Left lung (tissue), 10 donors: ENCODE data around the gene DUSP7. TPM values are rescaled to one million over a fixed set of nuclear protein-coding genes. Genes with fewer than 3 reads are reported as not detected.

Experiments used
- ATAC-seq: fragments of 200-7000 bp; cut with Tn5 transposase; one replicate; pipeline ENCODE4 v1.9.1; 2020; ENCODE audit warnings: moderate library complexity
- DNase-seq, 4 donors: peaks; one replicate each; pipeline ENCODE4 v3.0.0-alpha.2; 2013 to 2020
- H3K27ac ChIP-seq, 2 donors: fragments of 200-600 bp; sonication (generic) in 1 of 2; one replicate each; pipeline versions ENCODE4 v1.5.0 to v1.8.0; 2020 to 2021
- H3K27me3 ChIP-seq, 2 donors: fragments of 200-600 bp; sonication (generic) in 1 of 2; one replicate each; pipeline versions ENCODE4 v1.5.0 to v1.8.0; 2020 to 2021
- H3K36me3 ChIP-seq, 2 donors: fragments of 200-600 bp; sonication (generic) in 1 of 2; one replicate each; pipeline versions ENCODE4 v1.5.0 to v1.8.0; 2020 to 2021
- H3K4me1 ChIP-seq, 2 donors: fragments of 200-600 bp; one replicate each; pipeline ENCODE4 v1.8.0; 2021
- H3K4me3 ChIP-seq, 2 donors: fragments of 200-600 bp; sonication (generic) in 1 of 2; one replicate each; pipeline versions ENCODE4 v1.5.0 to v1.8.0; 2020 to 2021; ENCODE audit warnings: mild to moderate bottlenecking in 1 of 2
- H3K9me3 ChIP-seq, 2 donors: fragments of 200-600 bp; sonication (generic) in 1 of 2; one replicate each; pipeline versions ENCODE4 v1.5.0 to v1.8.0; 2020 to 2021
- intact Hi-C, 2 donors: fragments of 100-400 bp; cut with DNase I; formaldehyde crosslinking; loops; one replicate each; pipeline versions ENCODE4 v1.11.2 to v1.14.2; 2022
- polyA plus RNA-seq, 6 donors: library from polyadenylated mRNA; unstranded; fragments of 120-200 nt; gene quantifications; one replicate each; pipeline ENCODE4 v1.2.1, GENCODE V29; 2013; ENCODE audit not compliant: insufficient read length in 6 of 6
- total RNA-seq, 2 donors: library from RNA; stranded (reverse); fragmentation: NEBNext Ultra II Directional; extraction: Animal tissue kit (Norgen Biotek cat#: 25700); gene quantifications; one replicate each; pipeline ENCODE4 v1.2.1, GENCODE V29; 2021
- TF ChIP-seq, protein P1 (sequence below), 2 donors: fragments of 200-600 bp; sonication (generic) in 1 of 2; IDR thresholded peaks; one replicate each; pipeline versions ENCODE4 v1.5.0 to v1.8.0; 2021; ENCODE audit warnings: antibody characterized with exemption in 2 of 2
- donor health status: DM: no; HTN: yes; CAD: no.
- donor health status: DM: no; HTN: no; CAD: no.

Gene DUSP7
- total and polyA plus RNA-seq, 8 donors = 17.5 to 38.3 (median 21.1) TPM

- H3K4me1 ChIP-seq = peaks cover 3 to 11% of the 10 kb centered on the region in 2 donors
- H3K27ac ChIP-seq = peak overlapping the region; percentile 57 to 70
- TF ChIP-seq, protein P1, sequence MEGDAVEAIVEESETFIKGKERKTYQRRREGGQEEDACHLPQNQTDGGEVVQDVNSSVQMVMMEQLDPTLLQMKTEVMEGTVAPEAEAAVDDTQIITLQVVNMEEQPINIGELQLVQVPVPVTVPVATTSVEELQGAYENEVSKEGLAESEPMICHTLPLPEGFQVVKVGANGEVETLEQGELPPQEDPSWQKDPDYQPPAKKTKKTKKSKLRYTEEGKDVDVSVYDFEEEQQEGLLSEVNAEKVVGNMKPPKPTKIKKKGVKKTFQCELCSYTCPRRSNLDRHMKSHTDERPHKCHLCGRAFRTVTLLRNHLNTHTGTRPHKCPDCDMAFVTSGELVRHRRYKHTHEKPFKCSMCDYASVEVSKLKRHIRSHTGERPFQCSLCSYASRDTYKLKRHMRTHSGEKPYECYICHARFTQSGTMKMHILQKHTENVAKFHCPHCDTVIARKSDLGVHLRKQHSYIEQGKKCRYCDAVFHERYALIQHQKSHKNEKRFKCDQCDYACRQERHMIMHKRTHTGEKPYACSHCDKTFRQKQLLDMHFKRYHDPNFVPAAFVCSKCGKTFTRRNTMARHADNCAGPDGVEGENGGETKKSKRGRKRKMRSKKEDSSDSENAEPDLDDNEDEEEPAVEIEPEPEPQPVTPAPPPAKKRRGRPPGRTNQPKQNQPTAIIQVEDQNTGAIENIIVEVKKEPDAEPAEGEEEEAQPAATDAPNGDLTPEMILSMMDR (IDR thresholded peaks at IDR 0.05) = no peak
- no peaks in the 10 kb centered on the region for H3K27me3 ChIP-seq
- DNase-seq (no peak), ATAC-seq (no peak)
- peaks cover 0 to 12% of the 10 kb centered on the region in 2 donors for H3K9me3 ChIP-seq
- H3K4me3 ChIP-seq = no peak overlapping the region
- intact Hi-C loops = no loop called here
- H3K36me3 ChIP-seq = no peaks in the 10 kb centered on the region
These were observed 41.6 kb upstream of the DUSP7 start for GRCh38 chr3:52097851-52098507.

DNA sequence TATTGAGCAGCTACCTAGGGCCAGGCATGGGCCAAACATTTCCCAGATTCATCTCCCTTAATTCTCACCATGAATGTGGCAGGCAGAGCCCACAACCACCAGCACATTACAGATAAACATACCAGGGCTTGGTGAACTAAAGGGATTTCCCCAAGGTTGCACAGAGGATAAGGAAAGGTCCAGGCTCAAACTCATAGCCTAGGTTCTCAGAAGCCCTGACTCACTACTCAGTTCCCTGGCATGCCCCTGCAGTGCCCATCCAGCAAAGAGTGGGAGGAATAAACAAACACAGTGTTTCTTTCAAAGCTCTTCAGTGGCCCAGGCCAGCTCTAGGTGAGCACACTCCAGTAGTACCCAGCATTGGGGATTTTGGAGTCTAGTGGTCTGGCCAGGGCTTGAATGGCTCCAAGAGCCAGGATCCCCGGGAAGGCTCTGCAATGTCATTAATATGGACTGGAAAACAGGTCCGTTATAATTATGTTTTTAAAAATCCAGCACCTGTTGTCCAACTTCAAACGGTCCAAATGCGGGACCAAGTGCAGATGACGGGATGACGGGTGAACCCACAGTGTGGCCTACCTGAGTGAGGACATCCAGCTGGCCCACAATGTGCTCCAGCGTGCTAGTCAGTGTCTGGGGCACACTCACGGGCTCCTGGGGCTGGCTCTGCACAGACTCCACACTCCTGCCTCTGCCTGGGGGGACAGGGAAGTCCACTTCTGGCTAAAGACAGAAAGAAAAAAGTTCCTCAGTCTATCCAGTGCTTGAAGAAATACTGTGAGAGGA is 39.8 kb upstream of the DUSP7 start:
- Histone ChIP-seq H3K27ac (no peak overlapping the region), H3K9me3 (peaks cover 0 to 5% of the 10 kb centered on the region in 2 donors), H3K4me3 (no peak overlapping the region), H3K4me1 (peaks cover 3 to 11% of the 10 kb centered on the region in 2 donors), H3K27me3 (no peaks in the 10 kb centered on the region), H3K36me3 (no peaks in the 10 kb centered on the region)
- ATAC-seq (peak; percentile 48), DNase-seq (no peak)
- intact Hi-C loops = no loop called here
- TF ChIP-seq, protein P1 (IDR thresholded peaks at IDR 0.05) = no peak

- Histone ChIP-seq H3K4me3 (no peak overlapping the region), H3K36me3 (no peaks in the 10 kb centered on the region), H3K9me3 (no peaks in the 10 kb centered on the region), H3K4me1 (peaks cover 13 to 21% of the 10 kb centered on the region in 2 donors), H3K27ac (no peak overlapping the region), H3K27me3 (no peaks in the 10 kb centered on the region)
- TF ChIP-seq, protein P1 (IDR thresholded peaks at IDR 0.05) = no peak
- ATAC-seq (no peak), DNase-seq (peak in 1 of 4 donors; percentile 6)
- intact Hi-C loops = no loop called here
These were observed 38.5 kb upstream of the DUSP7 start for GRCh38 chr3:52094571-52095485.

GRCh38 chr3:52093756-52094545 is 37.6 kb upstream of the DUSP7 start:
- Histone ChIP-seq H3K4me3 (no peak overlapping the region), H3K9me3 (no peaks in the 10 kb centered on the region), H3K27ac (no peak overlapping the region), H3K4me1 (peaks cover 16 to 28% of the 10 kb centered on the region in 2 donors), H3K36me3 (no peaks in the 10 kb centered on the region), H3K27me3 (no peaks in the 10 kb centered on the region)
- intact Hi-C loops = no loop called here
- ATAC-seq (no peak), DNase-seq (peak in 1 of 4 donors; percentile 51)
- TF ChIP-seq, protein P1 (IDR thresholded peaks at IDR 0.05) = no peak
